Stimulated activated CD8-positive, alpha-beta memory T cell treated with anti-CD3 and anti-CD28 coated beads, Interleukin-4, amount 100 ng/mL, for 24 hours (primary cell): Measurements from ENCODE around the gene TOMM22.
"Not testable (repeated sequence)": the region's sequence is repeated elsewhere in the genome, so short reads cannot be mapped to it uniquely, and the experiment has no call there.

Experiments used
- DNase-seq: peaks from one replicate; pipeline ENCODE4 v3.0.0-alpha.2; 2020; ENCODE audit warnings: low read depth

TOMM22 gene

GRCh38 chr22:38681582-38682335 lies at the start of gene TOMM22:
TOMM22 (plus strand) TSS chr22:38681957; CDS start chr22:38681979, 22 bp downstream.
- peak; percentile 81 for DNase-seq

GRCh38 chr22:38632528-38632927 lies 49.2 kb upstream of the TOMM22 start:
- no peak for DNase-seq

- DNase-seq = no peak
These were observed 43.5 kb upstream of the TOMM22 start for GRCh38 chr22:38638216-38638615.

GRCh38 chr22:38638728-38639127 lies 43.0 kb upstream of the TOMM22 start:
- no peak for DNase-seq

GRCh38 chr22:38641476-38642040 lies 40.2 kb upstream of the TOMM22 start:
- DNase-seq = no peak

DNA sequence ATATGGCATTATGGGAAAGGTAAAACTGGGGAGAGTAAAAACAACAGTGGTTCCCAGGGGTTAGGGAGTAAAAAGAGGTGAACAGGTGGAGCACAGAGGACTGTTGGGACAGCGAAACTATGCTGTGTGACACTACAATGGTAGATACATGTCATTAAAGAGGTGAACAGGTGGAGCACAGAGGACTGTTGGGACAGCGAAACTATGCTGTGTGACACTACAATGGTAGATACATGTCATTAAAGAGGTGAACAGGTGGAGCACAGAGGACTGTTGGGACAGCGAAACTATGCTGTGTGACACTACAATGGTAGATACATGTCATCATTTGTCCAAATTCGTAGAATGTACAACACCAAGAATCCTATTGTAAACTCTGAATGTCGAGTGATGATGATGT lies 37.5 kb upstream of the TOMM22 start:
- DNase-seq = not testable (repeated sequence)

- DNase-seq = no peak
These were observed 36.3 kb upstream of the TOMM22 start for GRCh38 chr22:38645430-38645829.

- DNase-seq = no peak
These were observed 31.8 kb upstream of the TOMM22 start for GRCh38 chr22:38649841-38650522.

- DNase-seq = no peak
These were observed 28.9 kb upstream of the TOMM22 start for GRCh38 chr22:38652859-38653258.

GRCh38 chr22:38653741-38654140 lies 28.0 kb upstream of the TOMM22 start:
- no peak for DNase-seq

DNA sequence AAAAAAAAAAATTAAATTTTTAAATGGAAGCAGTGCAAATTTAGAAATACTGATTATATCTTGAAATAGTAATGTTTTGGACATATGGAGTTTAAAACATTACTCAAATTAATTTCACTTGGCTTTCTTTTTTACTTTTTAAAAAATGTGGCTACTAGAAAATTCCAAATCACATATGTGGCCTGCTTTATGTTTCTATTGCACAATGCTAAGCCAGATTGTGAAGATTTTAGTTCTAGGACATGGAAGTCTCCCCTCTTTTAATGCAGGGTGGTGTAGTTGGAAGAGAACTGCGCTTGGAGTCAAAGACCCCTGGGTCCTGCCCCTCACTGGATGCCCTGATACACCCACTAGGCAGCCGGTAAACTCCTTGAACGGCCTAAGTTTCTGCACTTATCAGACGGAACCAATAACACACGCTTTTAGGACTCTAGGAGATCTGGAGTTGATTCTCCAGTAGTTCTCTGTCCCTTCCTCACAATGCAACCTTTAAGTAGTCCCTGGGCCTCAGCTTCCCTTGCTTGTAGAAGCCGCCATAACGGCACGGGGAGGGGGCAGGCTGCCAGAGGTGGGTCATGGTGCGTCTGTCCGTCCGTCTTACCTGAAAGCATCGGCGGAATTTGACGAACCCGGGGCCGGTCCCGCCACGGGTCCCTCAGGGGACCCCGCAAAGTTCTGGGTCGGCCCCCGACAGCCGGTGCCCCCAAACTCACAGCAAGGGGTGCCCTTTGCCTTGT lies 26.1 kb upstream of the TOMM22 start:
- no peak for DNase-seq

DNA sequence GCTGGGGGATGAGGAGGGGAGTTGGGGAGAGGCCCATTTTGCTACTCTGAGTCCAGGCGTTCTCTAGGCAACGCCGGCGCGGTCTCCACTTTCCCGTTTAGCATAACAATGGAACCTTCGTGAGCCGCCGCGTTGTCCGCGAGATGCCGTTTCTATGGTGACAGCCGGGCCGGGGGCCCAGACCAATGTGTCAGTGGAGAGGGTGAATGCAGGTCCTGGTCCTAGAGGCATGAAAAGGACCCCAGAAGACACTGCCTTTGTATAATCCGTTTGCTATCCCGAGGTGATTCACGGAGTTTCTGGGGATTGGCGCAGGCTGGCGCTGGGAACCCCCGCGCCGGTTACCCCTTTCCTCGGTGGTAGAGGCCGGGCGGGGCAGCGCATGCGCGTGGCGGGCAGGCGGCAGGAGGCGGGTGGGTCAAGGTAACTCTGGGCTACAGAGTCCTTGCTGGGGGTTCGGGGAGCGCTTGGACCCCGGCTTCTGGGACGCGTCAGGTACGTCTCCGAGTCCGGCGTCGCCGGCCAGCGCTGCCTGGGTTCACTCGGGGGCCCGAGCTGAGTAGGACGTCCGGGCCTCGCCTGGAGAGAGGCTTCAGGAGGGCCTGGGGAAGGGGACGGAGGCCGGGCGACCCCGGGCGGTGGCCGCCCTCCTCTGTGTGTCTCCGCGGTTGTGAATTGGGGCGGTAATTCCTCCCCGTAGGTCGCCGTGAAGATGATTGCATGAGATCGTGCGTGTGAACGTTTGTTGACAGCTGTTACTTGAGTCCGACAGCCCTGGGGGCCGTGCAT lies 25.3 kb upstream of the TOMM22 start, which contains the start of the genes CBY1 and FAM227A:
Gene CBY1 (plus strand): TSS at position 383 of the 789 bp plus-strand sequence. CDS start 11,417 bp downstream, outside the sequence.
Gene FAM227A (minus strand): TSS at position 137 of the 789 bp plus-strand sequence. CDS start 6,224 bp downstream, outside the sequence.
- peak; percentile 82 for DNase-seq

GRCh38 chr22:38657045-38657909 lies 24.5 kb upstream of the TOMM22 start:
- DNase-seq = no peak

DNA sequence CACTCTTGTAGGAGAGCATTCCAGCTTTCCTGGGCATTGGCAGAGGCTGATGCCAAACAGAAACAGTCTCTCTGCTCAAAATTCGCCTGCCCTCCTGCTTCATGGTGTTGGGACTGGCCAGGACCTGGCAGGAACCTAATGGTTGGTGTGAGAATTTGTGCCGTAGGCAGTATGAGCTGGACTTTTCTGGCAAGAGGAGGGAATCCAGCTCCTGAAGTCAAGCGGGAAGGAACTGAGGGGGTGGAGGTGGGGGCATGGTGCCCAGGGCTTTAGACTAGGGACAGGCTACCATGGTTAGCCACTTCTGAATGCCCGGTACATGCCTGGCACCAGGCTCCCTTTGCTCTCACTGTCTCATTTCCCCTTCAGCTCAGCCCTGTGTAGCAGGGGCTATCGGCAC lies 6.9 kb upstream of the TOMM22 start:
- no peak for DNase-seq

- no peak for DNase-seq
These were observed 5.9 kb upstream of the TOMM22 start for GRCh38 chr22:38675833-38676232.

- DNase-seq = no peak
These were observed 3.1 kb downstream of the TOMM22 start for GRCh38 chr22:38684895-38685294.

GRCh38 chr22:38685761-38686160 lies 4.0 kb downstream of the TOMM22 start:
- DNase-seq = no peak

GRCh38 chr22:38689651-38690050 lies 7.9 kb downstream of the TOMM22 start:
- no peak for DNase-seq

- DNase-seq = no peak
These were observed 12.3 kb downstream of the TOMM22 start for GRCh38 chr22:38694049-38694448.

GRCh38 chr22:38694940-38695339 lies 13.2 kb downstream of the TOMM22 start:
- no peak for DNase-seq
